Endodermal cell (in vitro differentiated cells): ENCODE results near the gene RTP3. TPM values are rescaled to one million over a fixed set of nuclear protein-coding genes. Genes with fewer than 3 reads are reported as not detected.
"Not testable (repeated sequence)": the region's sequence is repeated elsewhere in the genome, so short reads cannot be mapped to it uniquely, and the experiment has no call there.

Source experiments
- DNase-seq: peaks from one replicate; pipeline ENCODE4 v3.0.0-alpha.2; 2017
- H3K27ac ChIP-seq: 2 replicates; pipeline ENCODE4 v1.5.1; 2013; ENCODE audit warnings: mild to moderate bottlenecking, low read depth, low read length, moderate library complexity
- H3K27me3 ChIP-seq: 2 replicates; pipeline ENCODE4 v1.6.1; 2013; ENCODE audit warnings: mild to moderate bottlenecking, low read length, moderate library complexity; ENCODE audit not compliant: insufficient read depth, control insufficient read depth, poor library complexity, severe bottlenecking
- H3K36me3 ChIP-seq: 2 replicates; pipeline ENCODE4 v1.7.0; 2013; ENCODE audit warnings: mild to moderate bottlenecking, low read length, moderate library complexity; ENCODE audit not compliant: control insufficient read depth, insufficient read depth
- H3K4me1 ChIP-seq: one replicate; pipeline ENCODE4 v1.7.0; 2013; ENCODE audit warnings: low read length; ENCODE audit not compliant: control insufficient read depth, insufficient read depth
- H3K4me3 ChIP-seq: 2 replicates; pipeline ENCODE4 v1.5.1; 2013; ENCODE audit warnings: mild to moderate bottlenecking, low read length, moderate library complexity
- H3K9ac ChIP-seq: 2 replicates; pipeline ENCODE4 v1.6.1; 2013; ENCODE audit warnings: mild to moderate bottlenecking, low read length, moderate library complexity; ENCODE audit not compliant: poor library complexity, severe bottlenecking; ENCODE audit errors: extremely low read depth
- H3K9me3 ChIP-seq: 2 replicates; pipeline ENCODE4 v1.6.1; 2013; ENCODE audit warnings: mild to moderate bottlenecking, low read length, moderate library complexity; ENCODE audit not compliant: control insufficient read depth
- H3K27ac Mint-ChIP-seq: 2 replicates; pipeline ENCODE4 v1.8.0; 2020; ENCODE audit warnings: mixed read lengths
- H3K27me3 Mint-ChIP-seq: 2 replicates; pipeline ENCODE4 v1.8.0; 2021; ENCODE audit warnings: mild to moderate bottlenecking, mixed read lengths; ENCODE audit not compliant: insufficient read depth
- H3K36me3 Mint-ChIP-seq: 2 replicates; pipeline ENCODE4 v1.8.0; 2020; ENCODE audit warnings: low read depth, mixed read lengths
- H3K4me1 Mint-ChIP-seq: 2 replicates; pipeline ENCODE4 v1.8.0; 2020; ENCODE audit warnings: mixed read lengths
- H3K4me3 Mint-ChIP-seq: 2 replicates; pipeline ENCODE4 v1.8.0; 2020; ENCODE audit warnings: mild to moderate bottlenecking, moderate library complexity, mixed read lengths
- H3K9me3 Mint-ChIP-seq: 2 replicates; pipeline ENCODE4 v1.8.0; 2020; ENCODE audit warnings: mild to moderate bottlenecking, mixed read lengths
- WGBS, 2 experiments: methylation state at CpG; one replicate each; pipeline versions ENCODE4 v1.1.5 to v1.1.7; 2013; ENCODE audit warnings: missing lambda C conversion rate in 2 of 2, mixed read lengths in 1 of 2; ENCODE audit not compliant: insufficient coverage in 1 of 2, insufficient read length in 1 of 2; 5-methylcytosine and 5-hydroxymethylcytosine counted together
- total RNA-seq, 2 donors: library from RNA; stranded (reverse); fragmentation: NEBNext Ultra II Directional in 1 of 2; extraction: Animal tissue kit (Norgen Biotek cat#: 25700) in 1 of 2; gene quantifications; 2 replicates in 1 of 2; 3 replicates in 1 of 2; pipeline ENCODE4 v1.2.1, GENCODE V29; 2021
- TF ChIP-seq, protein P1 (sequence below): fragments of 200-600 bp; sonication (generic); conservative IDR thresholded peaks from 2 replicates; pipeline ENCODE4 v1.5.0; 2021; ENCODE audit warnings: antibody characterized with exemption, mild to moderate bottlenecking

RTP3 gene
- total RNA-seq, 2 donors from 2014 or later = not detected

DNA sequence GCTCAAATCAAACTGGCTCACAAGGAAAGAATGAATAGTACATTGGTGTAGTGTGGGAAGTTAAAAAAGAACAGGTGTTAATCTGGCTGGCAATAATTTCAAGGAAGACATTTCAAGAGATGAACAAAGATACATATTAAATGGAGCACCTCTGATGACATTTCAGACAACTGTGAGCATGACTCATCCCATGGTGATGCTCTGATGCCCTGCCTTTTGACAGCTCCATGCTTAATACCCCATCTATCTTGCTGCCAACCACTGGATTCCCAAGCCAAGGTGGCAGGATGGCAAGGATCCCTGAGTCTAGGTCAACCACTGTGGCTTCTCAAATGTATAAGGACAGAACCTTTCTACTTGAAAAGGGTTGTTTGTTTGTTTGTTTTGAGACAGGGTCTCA is 39.0 kb downstream of the RTP3 start:
- Mint-ChIP-seq H3K4me3 (no peak overlapping the region), H3K27me3 (no peaks in the 10 kb centered on the region), H3K36me3 (peaks cover 65% of the 10 kb centered on the region), H3K4me1 (peaks cover 6% of the 10 kb centered on the region), H3K9me3 (peaks cover 2% of the 10 kb centered on the region), H3K27ac (no peak overlapping the region)
- no peak overlapping the region for H3K27ac ChIP-seq
- no peak overlapping the region for H3K4me3 ChIP-seq
- no peak overlapping the region for H3K9ac ChIP-seq
- DNase-seq = no peak
- H3K4me1 ChIP-seq = no peaks in the 10 kb centered on the region
- TF ChIP-seq, protein P1, sequence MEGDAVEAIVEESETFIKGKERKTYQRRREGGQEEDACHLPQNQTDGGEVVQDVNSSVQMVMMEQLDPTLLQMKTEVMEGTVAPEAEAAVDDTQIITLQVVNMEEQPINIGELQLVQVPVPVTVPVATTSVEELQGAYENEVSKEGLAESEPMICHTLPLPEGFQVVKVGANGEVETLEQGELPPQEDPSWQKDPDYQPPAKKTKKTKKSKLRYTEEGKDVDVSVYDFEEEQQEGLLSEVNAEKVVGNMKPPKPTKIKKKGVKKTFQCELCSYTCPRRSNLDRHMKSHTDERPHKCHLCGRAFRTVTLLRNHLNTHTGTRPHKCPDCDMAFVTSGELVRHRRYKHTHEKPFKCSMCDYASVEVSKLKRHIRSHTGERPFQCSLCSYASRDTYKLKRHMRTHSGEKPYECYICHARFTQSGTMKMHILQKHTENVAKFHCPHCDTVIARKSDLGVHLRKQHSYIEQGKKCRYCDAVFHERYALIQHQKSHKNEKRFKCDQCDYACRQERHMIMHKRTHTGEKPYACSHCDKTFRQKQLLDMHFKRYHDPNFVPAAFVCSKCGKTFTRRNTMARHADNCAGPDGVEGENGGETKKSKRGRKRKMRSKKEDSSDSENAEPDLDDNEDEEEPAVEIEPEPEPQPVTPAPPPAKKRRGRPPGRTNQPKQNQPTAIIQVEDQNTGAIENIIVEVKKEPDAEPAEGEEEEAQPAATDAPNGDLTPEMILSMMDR = no peak
- no peaks in the 10 kb centered on the region for H3K27me3 ChIP-seq
- no peaks in the 10 kb centered on the region for H3K9me3 ChIP-seq
- H3K36me3 ChIP-seq = peaks cover 68% of the 10 kb centered on the region

DNA sequence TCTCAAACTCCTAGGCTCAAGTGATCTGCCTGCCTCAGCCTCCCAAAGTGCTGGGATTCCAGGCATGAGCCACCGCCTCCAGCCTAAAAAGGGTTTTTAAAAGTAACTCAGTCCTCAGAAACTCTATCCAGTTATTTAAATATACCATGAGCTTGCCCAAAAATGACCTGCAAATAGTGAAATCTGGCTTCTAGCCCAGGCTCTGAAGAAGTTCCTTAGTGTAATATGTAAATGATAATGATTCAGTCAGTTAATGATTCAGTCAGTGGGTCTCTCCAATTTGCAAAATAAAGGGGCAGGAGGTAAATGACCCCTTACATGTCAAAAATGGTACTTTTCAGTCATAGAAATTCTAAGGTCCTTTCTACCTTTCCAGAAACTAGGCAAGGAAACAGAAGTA is 39.5 kb downstream of the RTP3 start:
- no peaks in the 10 kb centered on the region for H3K9me3 ChIP-seq
- H3K36me3 Mint-ChIP-seq = peaks cover 66% of the 10 kb centered on the region
- H3K27me3 ChIP-seq = no peaks in the 10 kb centered on the region
- H3K36me3 ChIP-seq = peaks cover 66% of the 10 kb centered on the region
- peaks cover 8% of the 10 kb centered on the region for H3K4me1 Mint-ChIP-seq
- H3K9me3 Mint-ChIP-seq = peaks cover 2% of the 10 kb centered on the region
- 94 to 100% methylated on average over 1 of the region's 1 CpG for WGBS, 2 experiments
- H3K27ac Mint-ChIP-seq = no peak overlapping the region
- H3K27ac ChIP-seq = no peak overlapping the region
- DNase-seq = no peak
- no peak overlapping the region for H3K9ac ChIP-seq
- no peaks in the 10 kb centered on the region for H3K4me1 ChIP-seq
- no peaks in the 10 kb centered on the region for H3K27me3 Mint-ChIP-seq
- TF ChIP-seq, protein P1 = no peak
- no peak overlapping the region for H3K4me3 Mint-ChIP-seq
- H3K4me3 ChIP-seq = no peak overlapping the region

DNA sequence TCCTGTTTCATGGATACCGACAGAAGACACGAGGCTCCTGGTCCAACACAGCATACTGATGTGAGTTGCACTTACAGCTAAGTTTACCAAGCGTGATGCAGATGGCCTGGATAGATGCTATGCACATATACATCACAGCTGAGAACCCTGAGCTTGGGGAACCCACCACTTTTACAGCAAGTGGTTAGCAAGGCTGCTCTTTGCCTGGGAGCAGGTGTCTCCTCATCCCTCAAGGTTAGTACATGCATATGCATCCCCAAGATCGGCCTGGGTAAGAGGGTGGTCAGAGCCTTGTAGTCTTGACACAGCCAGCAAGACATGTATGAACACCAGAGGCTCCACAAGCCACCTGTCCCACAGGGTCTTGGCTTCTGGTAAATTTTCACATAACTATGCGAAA is 40.0 kb downstream of the RTP3 start:
- peaks cover 2% of the 10 kb centered on the region for H3K9me3 Mint-ChIP-seq
- Histone ChIP-seq H3K9ac (no peak overlapping the region), H3K9me3 (no peaks in the 10 kb centered on the region), H3K4me1 (no peaks in the 10 kb centered on the region), H3K36me3 (peaks cover 61% of the 10 kb centered on the region), H3K27me3 (no peaks in the 10 kb centered on the region), H3K27ac (no peak overlapping the region), H3K4me3 (no peak overlapping the region)
- H3K27me3 Mint-ChIP-seq = no peaks in the 10 kb centered on the region
- WGBS, 2 experiments = 94 to 95% methylated on average over 4 to 5 of the region's 5 CpGs
- TF ChIP-seq, protein P1 = no peak
- DNase-seq = no peak
- peaks cover 65% of the 10 kb centered on the region for H3K36me3 Mint-ChIP-seq
- peaks cover 13% of the 10 kb centered on the region for H3K4me1 Mint-ChIP-seq
- H3K4me3 Mint-ChIP-seq = no peak overlapping the region
- H3K27ac Mint-ChIP-seq = no peak overlapping the region

DNA sequence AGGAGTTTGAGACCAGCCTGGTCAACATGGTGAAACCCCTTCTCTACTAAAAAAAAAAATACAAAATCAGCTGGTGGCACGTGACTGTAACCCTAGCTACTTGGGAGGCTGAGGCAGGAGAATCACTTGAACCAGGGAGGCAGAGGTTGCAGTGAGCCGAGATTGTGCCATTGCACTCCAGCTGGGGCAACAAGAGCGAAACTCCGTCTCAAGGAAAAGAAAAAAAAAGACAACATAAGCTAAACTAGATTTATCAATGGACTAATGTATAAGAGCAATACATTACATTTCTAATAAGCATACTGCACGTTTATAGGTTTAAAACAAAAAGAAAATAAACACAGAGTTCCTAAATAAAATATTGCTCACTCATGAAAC is 40.6 kb downstream of the RTP3 start:
- H3K27ac ChIP-seq, H3K27me3 ChIP-seq, H3K27me3 Mint-ChIP-seq, H3K4me1 ChIP-seq, H3K9ac ChIP-seq, H3K9me3 Mint-ChIP-seq, DNase-seq, H3K27ac Mint-ChIP-seq, H3K4me3 ChIP-seq, H3K9me3 ChIP-seq, H3K4me3 Mint-ChIP-seq: not testable (repeated sequence)
- peaks cover 61% of the 10 kb centered on the region for H3K36me3 ChIP-seq
- H3K4me1 Mint-ChIP-seq = peaks cover 16% of the 10 kb centered on the region
- H3K36me3 Mint-ChIP-seq = peaks cover 64% of the 10 kb centered on the region
- WGBS, 2 experiments = 65 to 100% methylated on average over 1 to 4 of the region's 5 CpGs
